Stimulated activated memory B cell treated with anti-CD40 and anti-IgM and Interleukin-4, amounts not matched to agents 10 μg/mL and 1 μg/mL and 100 μg/mL, for 72 hours (primary cell): ENCODE measurements around the gene KIF12.
A peak's percentile ranks its signal among the peaks of the same experiment; 100 is the strongest.
"Not testable (repeated sequence)": the region's sequence is repeated elsewhere in the genome, so short reads cannot be mapped to it uniquely, and the experiment has no call there.

ENCODE experiments used
- ATAC-seq: fragments of 150-1000 bp; cut with Tn5 transposase; 2 replicates; pipeline ENCODE4 v1.10.0; 2021
- H3K27ac Mint-ChIP-seq: one replicate; pipeline ENCODE4 v1.8.0; 2022; ENCODE audit warnings: mild to moderate bottlenecking, mixed read lengths
- H3K27me3 Mint-ChIP-seq: one replicate; pipeline ENCODE4 v1.8.0; 2022; ENCODE audit warnings: mixed read lengths
- H3K36me3 Mint-ChIP-seq: one replicate; pipeline ENCODE4 v1.8.0; 2022; ENCODE audit warnings: mixed read lengths
- H3K4me1 Mint-ChIP-seq: one replicate; pipeline ENCODE4 v1.8.0; 2022; ENCODE audit warnings: mixed read lengths
- H3K4me3 Mint-ChIP-seq: one replicate; pipeline ENCODE4 v1.8.0; 2022; ENCODE audit warnings: mild to moderate bottlenecking, moderate library complexity, mixed read lengths
- H3K9me3 Mint-ChIP-seq: one replicate; pipeline ENCODE4 v1.8.0; 2022; ENCODE audit warnings: mixed read lengths

The KIF12 gene

GRCh38 chr9:114086009-114086408 is 13.1 kb downstream of the KIF12 start:
- Mint-ChIP-seq H3K27me3 (peaks cover 35% of the 10 kb centered on the region), H3K36me3 (no peaks in the 10 kb centered on the region), H3K27ac (no peak overlapping the region), H3K4me3 (no peak overlapping the region), H3K4me1 (no peaks in the 10 kb centered on the region), H3K9me3 (no peaks in the 10 kb centered on the region)
- no peak for ATAC-seq

- H3K9me3 Mint-ChIP-seq: no peaks in the 10 kb centered on the region
- no peaks in the 10 kb centered on the region for H3K36me3 Mint-ChIP-seq
- H3K4me1 Mint-ChIP-seq: no peaks in the 10 kb centered on the region
- no peak for ATAC-seq
- peaks cover 30% of the 10 kb centered on the region for H3K27me3 Mint-ChIP-seq
- no peak overlapping the region for H3K4me3 Mint-ChIP-seq
- no peak overlapping the region for H3K27ac Mint-ChIP-seq
Observed at GRCh38 chr9:114085387-114085789, 13.7 kb downstream of the KIF12 start.

GRCh38 chr9:114084282-114085073 is 14.6 kb downstream of the KIF12 start:
- no peak overlapping the region for H3K4me3 Mint-ChIP-seq
- no peak for ATAC-seq
- H3K27ac Mint-ChIP-seq: no peak overlapping the region
- no peaks in the 10 kb centered on the region for H3K4me1 Mint-ChIP-seq
- no peaks in the 10 kb centered on the region for H3K9me3 Mint-ChIP-seq
- no peaks in the 10 kb centered on the region for H3K36me3 Mint-ChIP-seq
- peaks cover 21% of the 10 kb centered on the region for H3K27me3 Mint-ChIP-seq

GRCh38 chr9:114083666-114084065 is 15.4 kb downstream of the KIF12 start:
- Mint-ChIP-seq H3K4me1 (no peaks in the 10 kb centered on the region), H3K27me3 (peaks cover 17% of the 10 kb centered on the region), H3K4me3 (no peak overlapping the region), H3K27ac (no peak overlapping the region), H3K36me3 (no peaks in the 10 kb centered on the region), H3K9me3 (no peaks in the 10 kb centered on the region)
- no peak for ATAC-seq

- H3K9me3 Mint-ChIP-seq, ATAC-seq, H3K4me3 Mint-ChIP-seq, H3K27ac Mint-ChIP-seq, H3K36me3 Mint-ChIP-seq, H3K4me1 Mint-ChIP-seq: not testable (repeated sequence)
- peaks cover 17% of the 10 kb centered on the region for H3K27me3 Mint-ChIP-seq
Observed at GRCh38 chr9:114082763-114083412, 16.2 kb downstream of the KIF12 start.

GRCh38 chr9:114082017-114082762 is 16.9 kb downstream of the KIF12 start:
- Mint-ChIP-seq H3K27me3 (peaks cover 24% of the 10 kb centered on the region), H3K9me3 (no peaks in the 10 kb centered on the region), H3K4me1 (no peaks in the 10 kb centered on the region), H3K36me3 (no peaks in the 10 kb centered on the region), H3K4me3 (no peak overlapping the region), H3K27ac (no peak overlapping the region)
- peak; percentile 71 for ATAC-seq

DNA sequence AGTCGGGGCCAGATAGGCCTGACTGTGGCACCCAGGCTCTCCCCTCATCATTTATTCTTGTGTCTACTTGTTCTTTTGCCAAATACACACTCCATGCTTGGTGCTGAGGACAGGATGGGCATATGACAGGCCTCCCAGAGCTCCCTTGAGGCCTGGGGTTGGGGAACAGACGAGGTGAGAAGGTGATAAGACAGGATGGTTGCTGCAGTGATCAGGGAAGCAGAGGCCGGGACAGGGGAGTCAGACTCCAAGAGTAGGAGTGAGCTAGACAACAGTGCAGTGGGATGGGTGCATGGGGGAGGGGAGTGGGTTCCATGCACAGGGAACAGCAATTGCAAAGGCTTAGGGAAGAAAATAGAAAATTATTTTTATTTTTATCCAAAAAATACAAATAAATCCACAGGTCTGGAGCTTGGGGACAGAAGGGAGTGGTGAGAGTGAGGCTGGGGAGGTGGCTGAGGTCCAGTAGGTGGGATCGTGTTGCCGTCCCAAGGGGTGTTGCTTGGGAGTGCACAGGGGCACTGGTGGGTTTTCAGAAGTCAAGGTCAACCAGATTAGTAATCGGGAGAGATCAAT is 17.6 kb downstream of the KIF12 start:
- Mint-ChIP-seq H3K9me3 (no peaks in the 10 kb centered on the region), H3K4me3 (no peak overlapping the region), H3K27ac (no peak overlapping the region), H3K36me3 (no peaks in the 10 kb centered on the region), H3K27me3 (peaks cover 31% of the 10 kb centered on the region), H3K4me1 (no peaks in the 10 kb centered on the region)
- no peak for ATAC-seq

DNA sequence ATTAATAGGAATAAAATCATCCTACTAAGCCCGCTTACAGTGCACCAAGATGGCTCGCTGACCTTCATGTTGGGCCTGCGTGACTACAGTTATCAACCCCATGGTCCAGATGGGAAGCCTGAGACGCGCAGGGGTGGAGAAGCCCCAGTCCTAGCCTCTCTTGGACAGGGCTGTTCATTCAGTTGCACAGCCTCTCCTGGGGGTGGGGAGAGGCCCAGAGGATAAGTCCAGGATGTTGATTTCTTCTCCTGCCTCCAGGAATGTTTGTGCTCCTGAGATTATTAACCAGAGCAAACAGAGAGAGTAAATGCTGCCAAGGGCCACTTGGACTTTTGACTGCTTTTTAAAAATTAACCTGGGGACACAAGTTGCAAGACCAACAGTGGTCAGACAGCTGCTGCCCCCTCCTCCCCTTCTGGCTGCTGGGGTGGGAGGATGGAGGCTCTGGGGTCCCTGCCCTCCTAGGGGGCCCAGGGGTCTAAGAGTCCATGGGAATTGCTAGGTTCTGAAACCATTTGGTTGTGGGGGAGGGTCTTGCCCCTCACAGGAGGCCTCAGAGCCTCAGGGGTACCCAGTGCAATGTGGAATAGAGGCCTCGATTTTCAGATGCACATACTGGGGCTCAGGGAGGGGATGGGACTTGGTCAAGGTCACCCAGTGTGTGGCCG is 18.2 kb downstream of the KIF12 start:
- peaks cover 37% of the 10 kb centered on the region for H3K27me3 Mint-ChIP-seq
- no peak overlapping the region for H3K27ac Mint-ChIP-seq
- H3K9me3 Mint-ChIP-seq: no peaks in the 10 kb centered on the region
- H3K4me3 Mint-ChIP-seq: no peak overlapping the region
- no peaks in the 10 kb centered on the region for H3K36me3 Mint-ChIP-seq
- no peak for ATAC-seq
- H3K4me1 Mint-ChIP-seq: no peaks in the 10 kb centered on the region

GRCh38 chr9:114080195-114080772 is 18.8 kb downstream of the KIF12 start:
- Mint-ChIP-seq H3K9me3 (no peaks in the 10 kb centered on the region), H3K36me3 (no peaks in the 10 kb centered on the region), H3K4me1 (no peaks in the 10 kb centered on the region), H3K4me3 (no peak overlapping the region), H3K27me3 (peaks cover 43% of the 10 kb centered on the region), H3K27ac (no peak overlapping the region)
- ATAC-seq: no peak

GRCh38 chr9:114078781-114079156 is 20.3 kb downstream of the KIF12 start:
- Mint-ChIP-seq H3K27me3 (peaks cover 54% of the 10 kb centered on the region), H3K27ac (no peak overlapping the region), H3K36me3 (no peaks in the 10 kb centered on the region), H3K9me3 (peaks cover 3% of the 10 kb centered on the region), H3K4me3 (no peak overlapping the region), H3K4me1 (no peaks in the 10 kb centered on the region)
- ATAC-seq: no peak

GRCh38 chr9:114078021-114078780 is 20.9 kb downstream of the KIF12 start, which contains the start of gene AMBP:
Gene AMBP (minus strand): TSS chr9:114078300. CDS start chr9:114078209, 91 bp downstream.
- H3K27ac Mint-ChIP-seq: no peak within 1 kb of the TSS
- H3K4me3 Mint-ChIP-seq: no peak within 1 kb of the TSS
- peaks cover 54% of the 10 kb centered on the region for H3K27me3 Mint-ChIP-seq
- peaks cover 3% of the 10 kb centered on the region for H3K9me3 Mint-ChIP-seq
- H3K4me1 Mint-ChIP-seq: no peaks in the 10 kb centered on the region
- H3K36me3 Mint-ChIP-seq: no peaks in the 10 kb centered on the region
- no peak for ATAC-seq

DNA sequence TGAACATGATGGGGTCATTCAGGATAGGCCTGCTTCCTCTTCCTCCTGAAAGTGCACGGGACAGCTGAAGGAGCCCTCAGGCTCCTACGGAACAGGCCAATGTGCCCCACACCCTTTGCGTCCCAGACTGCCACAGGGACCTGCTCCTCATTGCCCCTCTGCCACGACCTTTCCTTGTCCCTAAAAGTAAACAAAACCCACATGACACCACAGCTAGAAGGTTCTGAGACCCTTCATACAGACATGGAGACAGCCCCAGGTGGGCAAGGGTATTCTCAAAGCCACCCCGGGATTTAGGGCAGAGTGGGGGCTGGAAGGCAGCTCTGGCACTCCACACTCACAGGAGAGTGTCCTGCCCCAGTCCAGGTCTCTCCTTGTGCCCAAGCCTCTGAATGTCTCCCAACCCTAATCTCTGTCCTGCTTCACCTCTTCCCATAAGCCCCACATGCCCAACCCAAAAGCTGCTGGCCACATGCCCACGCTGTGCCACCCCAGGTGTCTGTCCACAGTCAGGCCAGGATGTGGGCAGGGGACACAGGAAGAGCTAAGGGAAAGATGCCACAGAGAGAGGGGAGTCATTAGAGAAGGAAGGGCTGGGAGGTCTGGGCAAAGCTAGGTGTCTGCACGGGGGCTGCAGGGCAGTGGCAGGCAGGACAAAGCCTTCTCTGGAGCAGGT is 21.8 kb downstream of the KIF12 start:
- peak; percentile 31 for ATAC-seq
- H3K27ac Mint-ChIP-seq: no peak overlapping the region
- peaks cover 51% of the 10 kb centered on the region for H3K27me3 Mint-ChIP-seq
- H3K36me3 Mint-ChIP-seq: no peaks in the 10 kb centered on the region
- no peak overlapping the region for H3K4me3 Mint-ChIP-seq
- H3K9me3 Mint-ChIP-seq: peaks cover 3% of the 10 kb centered on the region
- no peaks in the 10 kb centered on the region for H3K4me1 Mint-ChIP-seq

- H3K36me3 Mint-ChIP-seq: no peaks in the 10 kb centered on the region
- no peaks in the 10 kb centered on the region for H3K4me1 Mint-ChIP-seq
- peaks cover 3% of the 10 kb centered on the region for H3K9me3 Mint-ChIP-seq
- no peak overlapping the region for H3K4me3 Mint-ChIP-seq
- H3K27me3 Mint-ChIP-seq: peaks cover 43% of the 10 kb centered on the region
- H3K27ac Mint-ChIP-seq: no peak overlapping the region
- ATAC-seq: no peak
Observed at GRCh38 chr9:114076237-114077161, 22.6 kb downstream of the KIF12 start.
